Kidney (tissue), 14 donors: ENCODE results near the gene OTULIN. TPM values are rescaled to one million over a fixed set of nuclear protein-coding genes. Genes with fewer than 3 reads are reported as not detected.

Source experiments
- DNase-seq, 5 donors: peaks; one replicate each; pipeline ENCODE4 v3.0.0-alpha.2; 2013 to 2020
- FAIRE-seq: peaks from 2 replicates; lab custom pipeline; 2012; peaks lifted over from hg19 to GRCh38; lab: Jason Lieb, UNC
- H3K27ac ChIP-seq, 2 donors: one replicate each; pipeline ENCODE4 v1.7.0; 2013; ENCODE audit warnings: low read depth in 2 of 2, low read length in 2 of 2, inconsistent platforms in 1 of 2
- H3K27me3 ChIP-seq: one replicate; pipeline ENCODE4 v1.7.1; 2013; ENCODE audit warnings: low read length, inconsistent platforms; ENCODE audit not compliant: control insufficient read depth, insufficient read depth
- H3K36me3 ChIP-seq, 3 donors: one replicate each; pipeline versions ENCODE4 v1.7.0 to v1.7.1; 2013; ENCODE audit warnings: low read length in 3 of 3, control low read depth in 1 of 3, inconsistent platforms in 1 of 3; ENCODE audit not compliant: insufficient read depth in 3 of 3, control insufficient read depth in 2 of 3
- H3K4me1 ChIP-seq, 3 donors: one replicate each; pipeline versions ENCODE4 v1.7.0 to v1.7.1; 2013; ENCODE audit warnings: low read length in 3 of 3, inconsistent platforms in 1 of 3, low read depth in 1 of 3; ENCODE audit not compliant: control insufficient read depth in 2 of 3, insufficient read depth in 2 of 3
- H3K4me3 ChIP-seq, 3 donors: one replicate each; pipeline versions ENCODE4 v1.7.0 to v1.8.1; 2013; ENCODE audit warnings: low read length in 3 of 3, control low read depth in 1 of 3, inconsistent platforms in 1 of 3
- H3K9ac ChIP-seq, 3 donors: one replicate each; pipeline versions ENCODE4 v1.7.0 to v1.7.1; 2013; ENCODE audit warnings: low read length in 3 of 3, control low read depth in 1 of 3, inconsistent platforms in 1 of 3
- H3K9me3 ChIP-seq, 3 donors: one replicate each; pipeline versions ENCODE4 v1.7.0 to v1.7.1; 2013; ENCODE audit warnings: low read length in 3 of 3, control low read depth in 1 of 3, inconsistent platforms in 1 of 3; ENCODE audit not compliant: control insufficient read depth in 2 of 3, insufficient read depth in 1 of 3
- CTCF ChIP-seq: IDR thresholded peaks from 3 replicates; pipeline ENCODE4 v1.5.1; 2012; ENCODE audit warnings: mild to moderate bottlenecking, moderate library complexity, borderline replicate concordance; ENCODE audit not compliant: insufficient read depth; ENCODE audit errors: extremely low read depth
- intact Hi-C: fragments of 100-400 bp; cut with DNase I; formaldehyde crosslinking; loops from one replicate; pipeline ENCODE4 v1.11.1; 2022
- polyA plus RNA-seq: library from polyadenylated mRNA; stranded (reverse); fragments of 350-450 nt; fragmentation: Illumina TruSeq; extraction: RNeasy Lipid Tissue Mini Kit (QIAGEN cat#74804); gene quantifications from one replicate; pipeline ENCODE4 v1.2.3, GENCODE V29; 2014; ENCODE audit warnings: low read depth, low replicate concordance; ENCODE audit not compliant: insufficient read depth
- total RNA-seq: library from RNA; stranded (reverse); fragmentation: NEBNext Ultra II Directional; extraction: Animal tissue kit (Norgen Biotek cat#: 25700); gene quantifications from one replicate; pipeline ENCODE4 v1.2.1, GENCODE V29; 2021
- donor health status: control.
- donor health status: control.
- donor health status: control.
- donor health status: control.
- donor health status: control.
- donor health status: DM: yes; HTN: yes; CAD: no.
- donor health status: Normal renal cell carcinoma (clear cell type).

The OTULIN gene
- total and polyA plus RNA-seq, 2 donors from 2014 or later = 9.0 to 28.4 TPM

- Histone ChIP-seq H3K9ac (no peak overlapping the region), H3K9me3 (no peaks in the 10 kb centered on the region), H3K27ac (no peak overlapping the region), H3K4me1 (peaks cover 0 to 6% (median 2%) of the 10 kb centered on the region in 3 donors), H3K36me3 (no peaks in the 10 kb centered on the region), H3K4me3 (no peak overlapping the region), H3K27me3 (no peaks in the 10 kb centered on the region)
- FAIRE-seq (no peak), DNase-seq (no peak)
- intact Hi-C loops = no loop called here
- TF ChIP-seq CTCF = no peak
These were observed 66.4 kb downstream of the OTULIN start for GRCh38 chr5:14730881-14731280.

- H3K4me3 ChIP-seq = no peak overlapping the region
- H3K9ac ChIP-seq = no peak overlapping the region
- peaks cover 0 to 3% (median 0%) of the 10 kb centered on the region in 3 donors for H3K36me3 ChIP-seq
- no peak for FAIRE-seq
- no peaks in the 10 kb centered on the region for H3K27me3 ChIP-seq
- peaks cover 0 to 3% (median 2%) of the 10 kb centered on the region in 3 donors for H3K4me1 ChIP-seq
- DNase-seq = no peak
- intact Hi-C loops = no loop called here
- no peak for TF ChIP-seq CTCF
- no peak overlapping the region for H3K27ac ChIP-seq
- H3K9me3 ChIP-seq = no peaks in the 10 kb centered on the region
These were observed 68.5 kb downstream of the OTULIN start for GRCh38 chr5:14732991-14733390.

- FAIRE-seq = no peak
- Histone ChIP-seq H3K4me1 (peaks cover 0 to 2% (median 0%) of the 10 kb centered on the region in 3 donors), H3K9ac (no peak overlapping the region), H3K9me3 (no peaks in the 10 kb centered on the region), H3K36me3 (peaks cover 0 to 3% (median 0%) of the 10 kb centered on the region in 3 donors), H3K4me3 (no peak overlapping the region), H3K27me3 (no peaks in the 10 kb centered on the region), H3K27ac (no peak overlapping the region)
- no peak for TF ChIP-seq CTCF
- DNase-seq = no peak
- intact Hi-C loops = no loop called here
These were observed 69.1 kb downstream of the OTULIN start for GRCh38 chr5:14733661-14734060.

- Histone ChIP-seq H3K9me3 (no peaks in the 10 kb centered on the region), H3K27me3 (no peaks in the 10 kb centered on the region), H3K9ac (no peak overlapping the region), H3K4me1 (no peaks in the 10 kb centered on the region), H3K27ac (no peak overlapping the region), H3K4me3 (no peak overlapping the region), H3K36me3 (peaks cover 0 to 3% (median 0%) of the 10 kb centered on the region in 3 donors)
- TF ChIP-seq CTCF = no peak
- DNase-seq (no peak), FAIRE-seq (no peak)
- intact Hi-C loops = no loop called here
These were observed 69.9 kb downstream of the OTULIN start for GRCh38 chr5:14734396-14734795.
